ENCODE measurements around the gene CTNND2.

- no peak for TF ChIP-seq SP1 (IDR thresholded peaks at IDR 0.05)
- TF ChIP-seq FOXM1 (IDR thresholded peaks at IDR 0.05; ENCODE audit: borderline replicate concordance) = no peak
- TF ChIP-seq FOXA1 (IDR thresholded peaks at IDR 0.05) = no peak
- no peak for TF ChIP-seq FOXK2 (IDR thresholded peaks at IDR 0.05)
- no peak for TF ChIP-seq NFRKB (IDR thresholded peaks at IDR 0.05)
- TF ChIP-seq BHLHE40 (IDR thresholded peaks at IDR 0.05; ENCODE audit: borderline replicate concordance) = no peak
- no peak for TF ChIP-seq ARNT (IDR thresholded peaks at IDR 0.05)
These were observed 525.8 kb downstream of the CTNND2 start for GRCh38 chr5:11378461-11378860.

Measured in HEK293T (cell line).